ENCODE data around the gene SLC25A28.

SLC25A28 gene

DNA sequence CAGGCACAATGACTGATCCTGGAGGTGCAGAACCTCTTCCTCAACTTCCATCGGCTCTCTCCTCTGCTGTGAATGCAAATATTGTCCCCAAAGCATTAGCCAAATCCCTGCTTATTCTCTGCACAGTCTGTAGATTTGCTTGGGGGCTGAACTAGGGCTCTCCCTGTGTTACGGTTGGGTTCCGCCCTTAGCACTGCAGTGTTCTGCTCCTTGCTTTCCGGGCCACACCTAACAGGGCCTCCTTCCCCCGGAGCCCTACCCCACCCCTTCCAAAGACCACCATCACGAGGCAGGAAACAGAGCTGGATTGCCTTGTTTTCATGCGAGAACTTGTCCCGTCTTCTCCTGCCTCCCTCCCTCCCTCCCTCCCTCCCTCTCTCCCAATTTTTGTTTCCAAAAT is 36.6 kb downstream of the SLC25A28 start:
- DNase-seq, result no peak

DNA sequence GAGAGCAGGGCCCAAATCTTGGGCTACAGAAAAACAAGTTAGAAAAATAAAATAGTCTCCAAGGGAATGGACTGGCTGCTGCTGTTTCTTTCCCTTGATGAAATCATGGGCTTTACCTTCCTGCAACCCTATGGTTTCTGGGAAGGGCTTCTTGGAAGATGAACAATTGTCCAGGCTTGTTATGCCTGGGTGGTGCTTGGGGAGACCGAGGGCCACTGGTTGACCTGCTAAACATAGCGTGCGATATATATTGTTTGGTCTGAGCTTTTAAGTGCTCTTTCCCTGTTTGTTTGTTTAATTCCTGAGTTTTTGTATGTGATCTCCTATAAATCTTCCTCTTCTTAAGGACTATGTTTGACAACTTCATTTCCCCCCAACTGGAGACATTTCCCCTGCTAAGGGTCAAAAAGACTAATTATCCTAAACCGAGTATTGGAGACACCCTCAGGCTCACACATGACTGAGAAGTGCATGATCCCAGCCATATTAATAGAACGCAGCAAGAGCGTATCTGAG is 37.9 kb downstream of the SLC25A28 start:
- no peak for DNase-seq

DNA sequence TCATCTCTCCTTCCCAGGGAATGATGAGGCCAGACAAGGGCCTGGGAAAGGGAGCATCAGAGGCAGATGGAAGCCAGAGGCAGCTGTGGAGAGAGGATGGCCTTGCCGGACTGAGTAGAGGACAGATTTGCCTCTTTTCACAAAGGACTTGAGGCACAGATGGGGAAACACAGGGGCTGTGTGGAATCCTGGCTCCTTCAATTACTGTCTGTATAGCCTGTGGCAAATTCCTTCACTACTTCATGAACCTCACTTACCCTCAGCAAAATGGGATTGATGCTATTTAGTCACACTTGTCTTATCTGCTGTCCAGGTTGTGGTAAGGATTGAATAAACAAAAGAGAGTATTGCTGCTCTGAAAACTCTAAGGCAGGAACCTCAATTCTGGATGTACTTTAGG is 40.3 kb downstream of the SLC25A28 start:
- no peak for DNase-seq

DNA sequence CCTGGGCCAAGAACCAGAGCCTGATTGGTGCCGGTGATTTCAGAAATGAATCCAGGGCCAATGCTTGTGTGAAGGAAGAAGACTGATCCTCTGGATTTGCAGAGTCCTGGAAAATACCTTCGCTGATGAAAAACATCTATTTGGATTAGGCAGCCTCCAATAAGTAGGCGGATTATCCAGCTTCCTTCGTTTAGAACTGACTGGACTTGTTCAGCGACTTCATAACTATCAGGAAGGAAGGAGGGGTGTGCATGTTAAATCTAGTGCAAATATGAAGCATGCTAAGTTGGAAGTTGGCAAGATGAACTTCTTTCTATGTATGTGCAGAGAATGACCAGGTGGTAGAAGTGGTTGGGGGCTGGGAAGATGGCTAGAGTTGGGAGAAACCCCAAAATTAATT is 46.4 kb downstream of the SLC25A28 start:
- no peak for DNase-seq

DNA sequence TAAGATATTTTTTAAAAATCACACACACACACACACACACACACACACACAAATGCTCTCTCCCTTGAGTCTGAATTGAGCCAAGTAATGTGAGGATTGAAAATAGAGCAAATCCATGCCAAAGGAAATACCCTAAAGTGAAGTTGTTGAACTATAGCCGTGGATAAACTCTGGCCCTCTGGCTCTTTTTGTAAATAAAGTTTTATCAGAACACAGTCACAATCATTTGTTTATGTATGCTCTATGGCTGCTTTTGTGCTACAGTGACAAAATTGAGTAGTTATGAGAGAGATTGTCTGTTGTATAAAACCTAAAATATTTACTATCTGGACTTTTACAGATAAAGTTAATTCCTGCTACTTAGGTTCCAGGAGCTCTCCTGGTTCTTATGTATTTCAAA is 48.4 kb downstream of the SLC25A28 start:
- no peak for DNase-seq

DNA sequence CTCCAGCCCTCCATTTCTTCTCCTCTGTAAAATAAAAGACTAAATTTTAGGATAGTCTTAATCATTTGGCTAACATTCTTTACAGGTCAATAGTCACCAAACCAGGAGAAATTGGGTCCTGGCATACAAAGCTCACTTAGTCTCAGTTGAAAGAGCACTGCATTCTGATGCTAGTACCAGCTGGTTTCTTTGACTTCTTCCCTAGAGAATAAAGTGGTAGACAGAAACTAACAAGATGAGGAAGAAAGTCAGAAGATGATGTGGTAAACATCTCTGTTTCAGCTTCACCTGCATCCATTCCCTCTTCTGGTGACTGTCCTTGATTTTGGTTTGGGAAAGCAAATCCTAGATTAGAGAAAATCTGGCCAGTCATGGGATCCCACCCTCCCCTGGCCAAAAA is 50.3 kb downstream of the SLC25A28 start:
- DNase-seq, result no peak

DNA sequence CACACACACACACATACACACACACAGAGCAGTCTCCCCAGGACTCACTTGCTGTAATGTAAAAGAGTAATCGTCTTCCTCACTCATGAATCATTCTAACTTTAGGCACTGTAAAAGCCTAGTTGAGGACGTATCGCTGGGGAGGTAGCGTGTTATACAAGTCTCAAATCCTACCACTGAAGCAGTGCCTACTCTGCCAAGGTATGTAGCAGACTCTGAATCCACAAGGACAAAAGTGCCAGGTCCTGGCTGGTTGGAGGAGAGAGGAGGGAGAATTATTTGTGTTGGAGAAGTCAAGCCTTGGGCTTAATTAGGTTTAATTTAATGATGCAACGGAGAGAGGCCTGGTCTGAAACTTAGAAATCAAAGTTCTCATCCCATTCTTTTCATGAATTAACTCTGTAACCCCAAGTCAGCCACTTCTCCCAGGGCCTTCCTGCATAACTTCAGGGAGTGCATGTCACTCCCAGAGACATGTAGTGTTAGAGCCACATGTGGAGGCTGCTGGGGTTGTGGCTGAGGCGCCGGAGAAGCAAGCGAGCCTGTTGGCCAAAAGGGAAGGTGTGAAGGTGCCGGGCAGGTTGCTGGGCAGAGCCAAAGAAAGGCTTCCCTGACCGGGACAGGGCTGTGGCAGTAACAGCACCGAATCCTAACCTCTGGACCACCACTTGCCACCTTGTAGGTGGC is 50.8 kb downstream of the SLC25A28 start:
- no peak for DNase-seq

DNA sequence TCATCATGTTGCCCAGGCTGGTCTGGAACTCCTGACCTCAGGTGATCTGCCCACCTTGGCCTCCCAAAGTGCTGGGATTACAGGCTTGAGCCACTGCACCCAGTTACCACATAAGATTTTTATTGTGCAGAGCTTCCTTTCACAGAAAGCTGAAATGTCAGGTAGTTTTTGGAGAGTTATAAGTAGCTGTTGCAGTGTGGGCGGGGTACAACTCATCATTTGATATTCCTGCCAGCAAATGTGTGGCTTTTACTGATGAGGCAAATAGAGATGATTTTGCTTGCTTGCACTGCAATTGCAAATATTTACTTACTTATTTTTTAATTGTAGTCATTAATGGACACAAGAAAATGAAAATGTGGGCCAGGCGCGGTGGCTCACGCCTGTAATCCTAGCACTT is 55.1 kb downstream of the SLC25A28 start:
- DNase-seq, result no peak

DNA sequence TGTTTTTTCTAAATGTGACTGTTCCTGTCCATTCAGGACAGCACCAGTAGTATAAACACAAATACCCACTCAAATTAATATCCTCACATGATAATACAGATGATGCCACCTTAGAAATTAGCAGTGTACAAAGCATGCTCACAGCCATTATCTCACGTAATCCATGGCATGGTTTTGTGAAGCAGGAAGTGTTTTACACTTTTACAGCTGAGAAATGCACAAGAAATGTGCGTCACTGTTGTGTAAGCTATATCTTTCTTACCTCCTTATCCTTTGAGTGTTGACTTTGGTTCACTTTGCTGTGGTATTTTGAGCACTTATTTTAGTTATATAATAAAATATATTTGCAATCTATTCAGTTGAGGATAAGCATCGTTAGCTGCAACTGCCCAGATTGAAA is 55.9 kb downstream of the SLC25A28 start:
- no peak for DNase-seq

DNA sequence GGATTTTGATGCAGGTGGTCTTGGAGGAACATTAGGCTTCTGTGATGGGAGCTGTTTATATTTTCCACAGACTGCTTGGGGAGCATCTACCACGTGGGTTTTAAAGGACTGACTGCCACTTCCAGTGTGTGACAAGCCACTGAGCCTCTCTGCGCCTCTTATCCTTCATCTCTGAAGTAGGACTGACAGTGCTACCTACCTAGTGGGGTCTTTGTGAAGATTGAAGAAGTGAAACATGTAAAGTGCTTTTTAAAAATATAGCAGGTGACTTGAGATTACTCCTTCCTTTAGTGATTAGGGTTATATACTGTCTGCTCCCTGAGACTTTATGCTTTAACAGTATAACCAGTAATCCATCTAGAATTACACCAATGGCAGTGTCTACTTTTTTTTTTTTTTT is 57.6 kb downstream of the SLC25A28 start:
- DNase-seq, result no peak

Data from CD4-positive, alpha-beta T cell treated with Interleukin-4 for 4 hours (primary cell).